GM19193 (cell line): ENCODE data around the gene HMOX1.

Experiments
- POLR2A ChIP-seq: IDR thresholded peaks from 4 replicates; pipeline ENCODE4 v1.6.1; 2011; ENCODE audit not compliant: insufficient read depth, insufficient read length; ENCODE audit errors: extremely low read depth

HMOX1 gene

GRCh38 chr22:35346596-35347220 is 34.2 kb upstream of the HMOX1 start:
- TF ChIP-seq POLR2A, result no peak

GRCh38 chr22:35347462-35347861 is 33.4 kb upstream of the HMOX1 start:
- no peak for TF ChIP-seq POLR2A

- no peak for TF ChIP-seq POLR2A
Observed at GRCh38 chr22:35348026-35348590, 32.8 kb upstream of the HMOX1 start.

GRCh38 chr22:35348703-35349102 is 32.2 kb upstream of the HMOX1 start:
- TF ChIP-seq POLR2A, result no peak

- no peak for TF ChIP-seq POLR2A
Observed at GRCh38 chr22:35349368-35349703, 31.6 kb upstream of the HMOX1 start.

- no peak for TF ChIP-seq POLR2A
Observed at GRCh38 chr22:35349704-35350538, 31.0 kb upstream of the HMOX1 start.

- TF ChIP-seq POLR2A, result peak; percentile 45
Observed at GRCh38 chr22:35350539-35351503, 30.1 kb upstream of the HMOX1 start.

GRCh38 chr22:35352214-35353111 is 28.4 kb upstream of the HMOX1 start:
- TF ChIP-seq POLR2A, result peak; percentile 41

- no peak for TF ChIP-seq POLR2A
Observed at GRCh38 chr22:35353318-35353717, 27.6 kb upstream of the HMOX1 start.

- TF ChIP-seq POLR2A, result no peak
Observed at GRCh38 chr22:35354068-35354467, 26.8 kb upstream of the HMOX1 start.

GRCh38 chr22:35357883-35358621 is 22.8 kb upstream of the HMOX1 start:
- no peak for TF ChIP-seq POLR2A

GRCh38 chr22:35359380-35360065 is 21.4 kb upstream of the HMOX1 start:
- TF ChIP-seq POLR2A, result no peak
